GM21529 (cell line): ENCODE measurements around the gene ZNF234.
"Not testable (repeated sequence)": the region's sequence is repeated elsewhere in the genome, so short reads cannot be mapped to it uniquely, and the experiment has no call there.

ENCODE experiments used
- ATAC-seq: cut with Tn5 transposase; IDR thresholded peaks from one replicate; pipeline ENCODE4 v1.9.1; 2021; ENCODE audit not compliant: unreplicated experiment

ZNF234 gene

GRCh38 chr19:44141191-44142058, at the start of gene ZNF234:
Gene ZNF234, plus strand, starts transcription at chr19:44141554. Its CDS starts 3,079 bp downstream, at chr19:44144633.
- ATAC-seq, result peak; percentile 85

GRCh38 chr19:44092108-44092507, 49.2 kb upstream of the ZNF234 start:
- no peak for ATAC-seq

- ATAC-seq, result peak; percentile 85
Observed at GRCh38 chr19:44093931-44094765, 47.2 kb upstream of the ZNF234 start, which contains the start of gene ZNF224. Gene ZNF224, plus strand, starts transcription at chr19:44094361. Its CDS starts 3,513 bp downstream, at chr19:44097874.

GRCh38 chr19:44107751-44108150, 33.6 kb upstream of the ZNF234 start:
- ATAC-seq, result no peak

GRCh38 chr19:44109458-44109857, 31.9 kb upstream of the ZNF234 start:
- no peak for ATAC-seq

GRCh38 chr19:44111910-44112463, 29.4 kb upstream of the ZNF234 start:
- ATAC-seq, result no peak

GRCh38 chr19:44112802-44113137, 28.6 kb upstream of the ZNF234 start:
- peak; percentile 15 for ATAC-seq

GRCh38 chr19:44113138-44113783, 28.1 kb upstream of the ZNF234 start, which contains the start of gene ZNF225:
Gene ZNF225, plus strand, starts transcription at chr19:44113399. Its CDS starts 2,429 bp downstream, at chr19:44115828.
- ATAC-seq, result peak; percentile 88

- ATAC-seq, result no peak
Observed at GRCh38 chr19:44113784-44114390, 27.5 kb upstream of the ZNF234 start.

GRCh38 chr19:44121162-44121561, 20.2 kb upstream of the ZNF234 start:
- ATAC-seq, result not testable (repeated sequence)

GRCh38 chr19:44131955-44132354, 9.4 kb upstream of the ZNF234 start:
- ATAC-seq, result no peak

GRCh38 chr19:44142059-44142433, 692 bp downstream of the ZNF234 start:
- no peak for ATAC-seq

GRCh38 chr19:44149776-44150175, 8.4 kb downstream of the ZNF234 start:
- no peak for ATAC-seq

GRCh38 chr19:44151491-44151890, 10.1 kb downstream of the ZNF234 start:
- no peak for ATAC-seq

- no peak for ATAC-seq
Observed at GRCh38 chr19:44156475-44156874, 15.1 kb downstream of the ZNF234 start.

- ATAC-seq, result no peak
Observed at GRCh38 chr19:44163789-44164188, 22.4 kb downstream of the ZNF234 start.

GRCh38 chr19:44164327-44164672, 22.9 kb downstream of the ZNF234 start:
- no peak for ATAC-seq

GRCh38 chr19:44164673-44165512, 23.5 kb downstream of the ZNF234 start, which contains the start of gene ZNF226:
Gene ZNF226, plus strand, starts transcription at chr19:44165100. Its CDS starts 4,981 bp downstream, at chr19:44170081.
- ATAC-seq, result peak; percentile 86

- not testable (repeated sequence) for ATAC-seq
Observed at GRCh38 chr19:44170660-44171059, 29.3 kb downstream of the ZNF234 start.

- ATAC-seq, result no peak
Observed at GRCh38 chr19:44176590-44176989, 35.2 kb downstream of the ZNF234 start.
